ENCODE data around the gene BRD1. TPM values are rescaled to one million over a fixed set of nuclear protein-coding genes. Genes with fewer than 3 reads are reported as not detected.

Gene BRD1
- polyA plus RNA-seq, 1 donor from 2014 or later = 79.3 TPM

DNA sequence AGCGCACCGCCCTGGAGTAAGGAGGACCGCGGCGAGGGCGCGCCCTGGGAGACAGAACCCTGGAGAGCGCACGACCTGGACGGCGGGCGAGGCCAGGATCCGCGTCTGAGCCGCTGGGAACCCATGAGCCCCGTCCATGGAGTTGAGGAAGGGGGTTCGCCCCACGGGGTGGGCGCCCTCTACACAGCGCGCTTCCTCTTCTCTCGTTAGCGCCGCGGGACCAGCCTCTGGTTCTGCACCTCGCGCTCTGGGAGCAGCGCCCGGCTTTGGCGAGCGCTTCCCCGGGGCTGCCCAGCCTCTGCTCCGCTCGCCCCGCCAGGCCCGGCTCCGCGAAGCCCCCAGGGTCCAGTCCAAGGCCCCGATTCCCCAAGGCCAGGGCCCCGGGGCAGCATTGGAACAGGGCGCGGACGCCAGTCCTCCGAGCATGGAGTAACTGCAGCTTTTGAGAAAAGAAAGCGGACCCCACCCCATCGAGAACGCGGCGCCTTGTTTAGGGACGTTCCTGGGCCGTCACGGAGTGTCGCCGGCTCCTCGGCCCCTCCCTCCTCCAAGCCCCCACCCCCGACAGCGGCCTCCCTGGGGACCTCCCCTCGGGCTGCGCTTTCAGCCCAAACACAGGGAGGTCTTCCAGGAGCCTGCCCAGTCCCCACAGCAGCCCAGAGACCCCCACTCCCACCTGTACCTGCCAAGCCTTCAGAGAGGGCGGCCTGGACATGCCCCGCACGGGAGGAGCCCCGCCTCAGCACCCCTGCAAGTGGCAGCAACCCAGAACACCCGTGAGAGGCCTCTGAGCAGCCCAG is 56.2 kb downstream of the BRD1 start:
- Histone ChIP-seq H3K4me2 (ENCODE audit: low read length) (no peak overlapping the region), H2AFZ (ENCODE audit: low read depth, low read length) (no peak overlapping the region), H3K36me3 (ENCODE audit: insufficient read depth, low read length) (no peaks in the 10 kb centered on the region), H3K9me2 (ENCODE audit: insufficient read depth, low read length) (no peaks in the 10 kb centered on the region), H4K20me1 (ENCODE audit: insufficient read depth) (no peaks in the 10 kb centered on the region), H3K79me2 (replicated peaks; ENCODE audit: insufficient read depth, low read length) (no peaks in the 10 kb centered on the region), H3F3A (ENCODE audit: insufficient read depth, low read length, poor library complexity, severe bottlenecking) (no peaks in the 10 kb centered on the region), H3K27ac (ENCODE audit: low read length) (no peak overlapping the region), H3K9me3 (ENCODE audit: low read length) (no peaks in the 10 kb centered on the region), H3K4me3 (ENCODE audit: low read length) (no peak overlapping the region), H3K9ac (ENCODE audit: low read length) (no peak overlapping the region), H3K27me3 (ENCODE audit: insufficient read depth, low read depth, low read length) (no peaks in the 10 kb centered on the region)
- TF ChIP-seq REST (IDR thresholded peaks at IDR 0.05; ENCODE audit: borderline replicate concordance) = no peak
- TF ChIP-seq TAF1 (IDR thresholded peaks at IDR 0.05; ENCODE audit: low read depth) = no peak
- TF ChIP-seq CTCF (IDR thresholded peaks at IDR 0.05; ENCODE audit: poor library complexity, severe bottlenecking) = no peak
- no peak for TF ChIP-seq POLR2AphosphoS5 (IDR thresholded peaks at IDR 0.05)
- TF ChIP-seq SMC3 (conservative IDR thresholded peaks at IDR 0.05; ENCODE audit: poor library complexity) = no peak
- no peak for TF ChIP-seq EP300 (conservative IDR thresholded peaks at IDR 0.05; ENCODE audit: poor library complexity, severe bottlenecking)
- no peak for TF ChIP-seq RAD21 (conservative IDR thresholded peaks at IDR 0.05)
- no peak for TF ChIP-seq EZH2 (IDR thresholded peaks at IDR 0.05; ENCODE audit: borderline replicate concordance, insufficient read depth, low read length, poor library complexity, severe bottlenecking)
- no peak for TF ChIP-seq MXI1 (conservative IDR thresholded peaks at IDR 0.05; ENCODE audit: poor library complexity, severe bottlenecking)

DNA sequence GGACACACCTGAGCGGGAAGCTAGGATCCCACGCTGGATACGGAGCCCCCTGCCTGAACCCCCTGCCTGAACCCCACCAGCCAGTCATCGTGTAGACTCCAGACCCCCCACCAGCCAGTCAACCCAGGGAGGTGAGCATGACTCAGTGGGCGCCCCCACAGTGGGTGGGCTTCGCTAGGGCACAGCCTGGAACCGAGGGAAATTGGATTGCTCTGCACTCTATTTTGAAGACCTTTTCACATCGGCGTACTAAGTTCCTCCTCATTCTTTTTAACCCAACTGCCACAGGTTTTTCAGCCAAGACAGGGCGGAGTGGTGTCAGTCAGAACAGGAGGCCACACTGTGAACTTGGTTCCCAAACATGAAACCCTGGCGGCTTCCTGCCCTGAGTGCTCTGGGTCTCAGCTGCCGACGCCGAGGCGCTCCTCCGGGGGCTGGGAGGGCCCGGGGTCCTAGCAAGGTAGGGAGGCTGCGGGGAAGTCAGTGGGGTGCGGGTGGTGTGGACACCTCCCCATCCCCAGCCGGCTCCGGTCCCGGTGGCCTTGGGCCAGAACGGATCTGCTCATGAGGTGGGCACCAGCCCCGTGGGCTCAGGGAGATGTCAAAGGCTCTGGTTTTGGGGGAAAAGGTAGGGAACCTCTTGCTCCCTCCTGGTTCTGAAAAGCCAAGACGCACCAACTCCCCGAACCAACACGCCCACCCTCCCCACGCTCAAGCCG is 57.0 kb downstream of the BRD1 start:
- no peaks in the 10 kb centered on the region for H3K36me3 ChIP-seq (ENCODE audit: insufficient read depth, low read length)
- H3K9me3 ChIP-seq (ENCODE audit: low read length) = no peaks in the 10 kb centered on the region
- TF ChIP-seq RAD21 (conservative IDR thresholded peaks at IDR 0.05) (no peak), REST (IDR thresholded peaks at IDR 0.05; ENCODE audit: borderline replicate concordance) (no peak), POLR2AphosphoS5 (IDR thresholded peaks at IDR 0.05) (no peak), EZH2 (IDR thresholded peaks at IDR 0.05; ENCODE audit: borderline replicate concordance, insufficient read depth, low read length, poor library complexity, severe bottlenecking) (no peak), EP300 (conservative IDR thresholded peaks at IDR 0.05; ENCODE audit: poor library complexity, severe bottlenecking) (no peak), CTCF (IDR thresholded peaks at IDR 0.05; ENCODE audit: poor library complexity, severe bottlenecking) (no peak), TAF1 (IDR thresholded peaks at IDR 0.05; ENCODE audit: low read depth) (no peak), MXI1 (conservative IDR thresholded peaks at IDR 0.05; ENCODE audit: poor library complexity, severe bottlenecking) (no peak), SMC3 (conservative IDR thresholded peaks at IDR 0.05; ENCODE audit: poor library complexity) (no peak)

More for the DNA sequence above, 57.0 kb downstream of the BRD1 start:
- H3K79me2 ChIP-seq (replicated peaks; ENCODE audit: insufficient read depth, low read length) = no peaks in the 10 kb centered on the region
- no peak overlapping the region for H3K27ac ChIP-seq (ENCODE audit: low read length)
- H3K9ac ChIP-seq (ENCODE audit: low read length) = no peak overlapping the region
- no peak overlapping the region for H2AFZ ChIP-seq (ENCODE audit: low read depth, low read length)
- H4K20me1 ChIP-seq (ENCODE audit: insufficient read depth) = no peaks in the 10 kb centered on the region
- H3K27me3 ChIP-seq (ENCODE audit: insufficient read depth, low read depth, low read length) = no peaks in the 10 kb centered on the region
- H3K4me2 ChIP-seq (ENCODE audit: low read length) = no peak overlapping the region
- H3K9me2 ChIP-seq (ENCODE audit: insufficient read depth, low read length) = no peaks in the 10 kb centered on the region
- no peak overlapping the region for H3K4me3 ChIP-seq (ENCODE audit: low read length)
- H3F3A ChIP-seq (ENCODE audit: insufficient read depth, low read length, poor library complexity, severe bottlenecking) = no peaks in the 10 kb centered on the region

Data from neural cell (in vitro differentiated cells).